GM12878 (cell line): Measurements from ENCODE around the gene CDHR2. TPM values are rescaled to one million over a fixed set of nuclear protein-coding genes. Genes with fewer than 3 reads are reported as not detected.

ENCODE experiments used
- ATAC-seq: fragments of 200-7000 bp; cut with Tn5 transposase; 3 replicates; pipeline ENCODE4 v1.9.1; 2020; ENCODE audit warnings: mild to moderate bottlenecking, moderate library complexity
- BruUV-seq: library from RNA; stranded (reverse); fragments of 400-500 nt; replicated peaks from 2 replicates; lab custom pipeline; 2021; lab: Mats Ljungman, UMichigan
- CTCF ChIA-PET: fragments of 300-600 bp; sonication (Branson Sonifier 250); formaldehyde crosslinking; extraction: SDS; loops from one replicate; lab custom pipeline; 2021; ENCODE audit warnings: inconsistent platforms; lab: Yijun Ruan, JAX
- POLR2A ChIA-PET: fragments of 350-600 bp; formaldehyde crosslinking; extraction: SDS; loops from one replicate; lab custom pipeline; 2021; ENCODE audit warnings: inconsistent platforms; lab: Charles Lee
- RAD21 ChIA-PET: fragments of 300-600 bp; sonication (Branson Sonifier 250); formaldehyde crosslinking; loops from one replicate; lab custom pipeline; 2023; ENCODE audit warnings: antibody characterized with exemption; ENCODE audit not compliant: unreplicated experiment; lab: Charles Lee
- SMC1A ChIA-PET: fragments of 300-600 bp; sonication (Branson Sonifier 250); formaldehyde crosslinking; loops from one replicate; lab custom pipeline; 2023; ENCODE audit not compliant: unreplicated experiment, uncharacterized antibody; lab: Charles Lee
- DNase-seq: peaks from one replicate; pipeline ENCODE4 v3.0.0-alpha.2; 2011; ENCODE audit warnings: low read depth, low spot score
- FAIRE-seq: peaks from 3 replicates; lab custom pipeline; 2011; peaks lifted over from hg19 to GRCh38; lab: Jason Lieb, UNC
- H2AFZ ChIP-seq: 2 replicates; pipeline ENCODE4 v1.6.0; 2011; ENCODE audit warnings: low read depth, low read length, control low read depth; ENCODE audit not compliant: control insufficient read depth
- H3K27ac ChIP-seq: 2 replicates; pipeline ENCODE4 v1.5.1; 2011; ENCODE audit warnings: control low read depth; ENCODE audit not compliant: control insufficient read depth, insufficient read depth
- H3K27me3 ChIP-seq, 2 experiments: replicated peaks in 1 of 2; 2 replicates each; pipeline versions ENCODE4 v1.6.0 to v1.6.1; 2011; ENCODE audit warnings: low read length in 1 of 2; ENCODE audit not compliant: control insufficient read depth in 2 of 2, insufficient read depth in 2 of 2
- H3K36me3 ChIP-seq, 2 experiments: 2 replicates each; pipeline ENCODE4 v1.5.1; 2011; ENCODE audit warnings: low read length in 1 of 2; ENCODE audit not compliant: control insufficient read depth in 2 of 2, insufficient read depth in 2 of 2
- H3K4me1 ChIP-seq: 2 replicates; pipeline ENCODE4 v1.6.1; 2011; ENCODE audit warnings: mild to moderate bottlenecking, low read length, moderate library complexity, mixed read lengths; ENCODE audit not compliant: control insufficient read depth, insufficient read depth
- H3K4me2 ChIP-seq: 2 replicates; pipeline ENCODE4 v1.6.0; 2011; ENCODE audit warnings: control low read depth; ENCODE audit not compliant: control insufficient read depth, insufficient read depth
- H3K4me3 ChIP-seq: fragments of 200-600 bp; sonication (generic); 2 replicates; pipeline ENCODE4 v1.5.1; 2016
- H3K79me2 ChIP-seq: 2 replicates; pipeline ENCODE4 v1.6.0; 2011; ENCODE audit warnings: low read length; ENCODE audit not compliant: control insufficient read depth, insufficient read depth
- H3K9ac ChIP-seq: 2 replicates; pipeline ENCODE4 v1.8.0; 2011; ENCODE audit warnings: low read length, control low read depth, mixed read lengths; ENCODE audit not compliant: control insufficient read depth, insufficient read depth
- H3K9me3 ChIP-seq: replicated peaks from 3 replicates; pipeline ENCODE4 v1.5.1; 2011; ENCODE audit warnings: mild to moderate bottlenecking, low read length; ENCODE audit not compliant: control insufficient read depth, insufficient read depth
- H4K20me1 ChIP-seq: 2 replicates; pipeline ENCODE4 v1.6.0; 2011; ENCODE audit not compliant: control insufficient read depth, insufficient read depth
- BACH1 ChIP-seq: fragments of 450-650 bp; IDR thresholded peaks from 2 replicates; pipeline ENCODE4 v1.6.1; 2017; ENCODE audit warnings: mild to moderate bottlenecking, borderline replicate concordance
- BCL11A ChIP-seq: IDR thresholded peaks from 2 replicates; pipeline ENCODE4 v1.6.1; 2011; ENCODE audit warnings: low read depth, low read length
- BMI1 ChIP-seq: fragments of 450-650 bp; IDR thresholded peaks from 2 replicates; pipeline ENCODE4 v1.6.1; 2016; ENCODE audit warnings: mild to moderate bottlenecking, moderate library complexity, borderline replicate concordance
- CUX1 ChIP-seq: IDR thresholded peaks from 2 replicates; pipeline ENCODE4 v1.6.1; 2012; ENCODE audit warnings: improper control_type of control experiment, low read depth, low read length; ENCODE audit not compliant: insufficient replicate concordance
- FOS ChIP-seq: IDR thresholded peaks from 3 replicates; pipeline ENCODE4 v1.6.1; 2011; ENCODE audit warnings: borderline replicate concordance; ENCODE audit not compliant: insufficient read length; ENCODE audit errors: extremely low read depth
- KAT2A ChIP-seq: conservative IDR thresholded peaks from 2 replicates; pipeline ENCODE4 v1.6.1; 2011; ENCODE audit warnings: low read depth, low read length; ENCODE audit not compliant: control insufficient read depth
- LARP7 ChIP-seq: fragments of 450-650 bp; IDR thresholded peaks from 2 replicates; pipeline ENCODE4 v1.6.1; 2017; ENCODE audit warnings: mild to moderate bottlenecking
- NFYB ChIP-seq: IDR thresholded peaks from 2 replicates; pipeline ENCODE4 v1.6.1; 2011; ENCODE audit warnings: low read depth, mild to moderate bottlenecking, low read length, improper control_type of control experiment, moderate library complexity; ENCODE audit not compliant: insufficient read depth
- RAD51 ChIP-seq: fragments of 450-650 bp; IDR thresholded peaks from 2 replicates; pipeline ENCODE4 v1.6.1; 2016; ENCODE audit warnings: moderate library complexity, mild to moderate bottlenecking, inconsistent platforms
- RBBP5 ChIP-seq: fragments of 200-600 bp; sonication (generic); conservative IDR thresholded peaks from 2 replicates; pipeline ENCODE4 v1.6.1; 2016
- RUNX3 ChIP-seq: IDR thresholded peaks from 2 replicates; pipeline ENCODE4 v1.6.1; 2012; ENCODE audit warnings: low read length, inconsistent platforms
- SIN3A ChIP-seq: IDR thresholded peaks from 2 replicates; pipeline ENCODE4 v1.6.1; 2012; ENCODE audit warnings: low read depth, low read length, improper control_type of control experiment
- USF1 ChIP-seq: IDR thresholded peaks from 2 replicates; pipeline ENCODE4 v1.6.1; 2011; ENCODE audit warnings: borderline replicate concordance, low read depth, mild to moderate bottlenecking, moderate library complexity, mixed read lengths, low read length; ENCODE audit not compliant: insufficient read depth; ENCODE audit errors: extremely low read length
- USF2 ChIP-seq: IDR thresholded peaks from 2 replicates; pipeline ENCODE4 v1.6.1; 2011; ENCODE audit warnings: low read depth, low read length, improper control_type of control experiment, borderline replicate concordance
- YY1 ChIP-seq: IDR thresholded peaks from 2 replicates; pipeline ENCODE4 v1.6.1; 2011; ENCODE audit warnings: low read depth, mild to moderate bottlenecking, low read length
- WGBS: methylation state at CpG from one replicate; pipeline ENCODE4 v1.1.6; 2016; ENCODE audit warnings: low lambda C conversion rate; ENCODE audit not compliant: insufficient replicate concordance, insufficient coverage; ENCODE audit errors: missing lambda C conversion rate; 5-methylcytosine and 5-hydroxymethylcytosine counted together
- in situ Hi-C: fragments of 300-500 bp; cut with MboI; formaldehyde crosslinking; loops from 9 replicates; pipeline ENCODE4 v1.14.3; 2018; ENCODE audit warnings: mixed read lengths
- intact Hi-C: fragments of 100-400 bp; cut with micrococcal nuclease; formaldehyde crosslinking; loops from one replicate; pipeline ENCODE4 v1.14.2; 2022; ENCODE audit not compliant: unreplicated experiment
- polyA plus RNA-seq, 11 experiments: library from polyadenylated mRNA; depleted of rRNA in 4 of 11; unstranded in 6 of 11; stranded (reverse) in 5 of 11; fragments of >200 nt; fragmentation: Nextera tagmentation in 4 of 11; fragmentation: Illumina TruSeq in 1 of 11; extraction: Ambion mirVana in 4 of 11; extraction: Trizol in 1 of 11; gene quantifications; 1 replicate in 1 of 11; 2 replicates in 10 of 11; pipeline versions ENCODE4 v1.2.1 to v1.2.3, GENCODE V29; 2011 to 2016; ENCODE audit warnings: inconsistent platforms in 2 of 11, missing spikeins in 2 of 11, low read depth in 1 of 11
- total RNA-seq, 4 experiments: library from RNA; depleted of rRNA in 3 of 4; stranded (reverse); fragments of >200 nt in 3 of 4; fragmentation: Illumina TruSeq in 1 of 4; extraction: Trizol in 1 of 4; gene quantifications; 2 replicates each; pipeline versions ENCODE4 v1.2.1 to v1.2.3, GENCODE V29; 2013 to 2021

The CDHR2 gene
- total and polyA plus RNA-seq, 10 of the 15 experiments (the other 5 are each of a cell fraction or from before 2014, with no cell fraction given): 0.03 to 0.46 (median 0.06) TPM; not detected in 5

- in situ Hi-C loops: no loop called here
- ChIA-PET POLR2A (interaction anchor here (0.5 kb wide), 1 partner anchor 1030 kb away, joined by 3 read pairs; no protein-coding TSS in a partner anchor), CTCF (interaction anchor here (0.7 to 1.2 kb wide), 5 partner anchors 9 to 154 kb away, joined by 3 to 9 read pairs (median 3); partner anchors contain the start of genes CLTB and RNF44), RAD21 (interaction anchor here (1.2 kb wide), 1 partner anchor 154 kb away, joined by 3 read pairs; no protein-coding TSS in a partner anchor), SMC1A (interaction anchor here (1.6 to 1.7 kb wide), 2 partner anchors 9 to 154 kb away, joined by 5 to 6 read pairs; partner anchors contain the start of gene CLTB)
- no peak for ATAC-seq
- H3K4me1 ChIP-seq: no peaks in the 10 kb centered on the region
- no peak overlapping the region for H2AFZ ChIP-seq
- no peaks in the 10 kb centered on the region for H3K36me3 ChIP-seq
- H4K20me1 ChIP-seq: no peaks in the 10 kb centered on the region
- no peaks in the 10 kb centered on the region for H3K9me3 ChIP-seq
- no peak overlapping the region for H3K4me2 ChIP-seq
- peaks cover 0 to 1% of the 10 kb centered on the region in 2 experiments; a peak in 1 of 4 replicates for H3K27me3 ChIP-seq
- no peak for DNase-seq
- H3K27ac ChIP-seq: no peak overlapping the region
- TF ChIP-seq LARP7 (no peak), NFYB (no peak), RUNX3 (no peak), BCL11A (no peak), CUX1 (no peak), USF1 (no peak), SIN3A (no peak), YY1 (no peak), RAD51 (no peak), RBBP5 (no peak), BACH1 (no peak), BMI1 (no peak), KAT2A (no peak), USF2 (no peak), FOS (no peak)
- BruUV-seq: no TSS peak
- no peak for FAIRE-seq
- H3K4me3 ChIP-seq: no peak overlapping the region
- 36% methylated on average over 6 of the region's 6 CpGs for WGBS
- no peaks in the 10 kb centered on the region for H3K79me2 ChIP-seq
- intact Hi-C loops: loop anchor here (5.0 kb wide), 2 partner anchors 47 to 77 kb away; partner anchors contain the start of gene TSPAN17
- no peak overlapping the region for H3K9ac ChIP-seq
These were observed 20.9 kb downstream of the CDHR2 start for GRCh38 chr5:176570044-176570443.
